Lower lobe of right lung (tissue), 2 donors: ENCODE measurements around the gene MAPKAPK2. TPM values are rescaled to one million over a fixed set of nuclear protein-coding genes. Genes with fewer than 3 reads are reported as not detected.

Experiments used
- ATAC-seq, 2 donors: fragments of 200-7000 bp; cut with Tn5 transposase; one replicate each; pipeline ENCODE4 v1.9.1; 2020 to 2022; ENCODE audit warnings: mild to moderate bottlenecking in 2 of 2, moderate library complexity in 2 of 2
- DNase-seq: peaks from one replicate; pipeline ENCODE4 v3.0.0-alpha.2; 2020
- H3K27ac ChIP-seq: fragments of 200-600 bp; one replicate; pipeline ENCODE4 v1.8.0; 2022
- H3K27me3 ChIP-seq: fragments of 200-600 bp; one replicate; pipeline ENCODE4 v1.8.0; 2022; ENCODE audit warnings: low read depth
- H3K36me3 ChIP-seq: fragments of 200-600 bp; one replicate; pipeline ENCODE4 v1.8.0; 2022; ENCODE audit warnings: mild to moderate bottlenecking
- H3K4me1 ChIP-seq: fragments of 200-600 bp; one replicate; pipeline ENCODE4 v1.8.0; 2022
- H3K4me3 ChIP-seq: fragments of 200-600 bp; one replicate; pipeline ENCODE4 v1.8.0; 2022; ENCODE audit warnings: mild to moderate bottlenecking
- H3K9me3 ChIP-seq: fragments of 200-600 bp; one replicate; pipeline ENCODE4 v1.8.0; 2022
- intact Hi-C: fragments of 100-400 bp; cut with DNase I; formaldehyde crosslinking; loops from one replicate; pipeline ENCODE4 v1.11.0; 2022
- total RNA-seq: library from RNA; stranded (reverse); fragmentation: NEBNext Ultra II Directional; extraction: Animal tissue kit (Norgen Biotek cat#: 25700); gene quantifications from one replicate; pipeline ENCODE4 v1.2.1, GENCODE V29; 2021
- TF ChIP-seq, protein P1 (sequence below): fragments of 200-600 bp; IDR thresholded peaks from one replicate; pipeline ENCODE4 v1.8.0; 2022; ENCODE audit warnings: antibody characterized with exemption, mild to moderate bottlenecking
- donor health status: DM: no; HTN: yes; CAD: no; lungs with severe emphysema.

MAPKAPK2 gene
- total RNA-seq, 1 donor from 2014 or later, result 87.0 TPM

DNA sequence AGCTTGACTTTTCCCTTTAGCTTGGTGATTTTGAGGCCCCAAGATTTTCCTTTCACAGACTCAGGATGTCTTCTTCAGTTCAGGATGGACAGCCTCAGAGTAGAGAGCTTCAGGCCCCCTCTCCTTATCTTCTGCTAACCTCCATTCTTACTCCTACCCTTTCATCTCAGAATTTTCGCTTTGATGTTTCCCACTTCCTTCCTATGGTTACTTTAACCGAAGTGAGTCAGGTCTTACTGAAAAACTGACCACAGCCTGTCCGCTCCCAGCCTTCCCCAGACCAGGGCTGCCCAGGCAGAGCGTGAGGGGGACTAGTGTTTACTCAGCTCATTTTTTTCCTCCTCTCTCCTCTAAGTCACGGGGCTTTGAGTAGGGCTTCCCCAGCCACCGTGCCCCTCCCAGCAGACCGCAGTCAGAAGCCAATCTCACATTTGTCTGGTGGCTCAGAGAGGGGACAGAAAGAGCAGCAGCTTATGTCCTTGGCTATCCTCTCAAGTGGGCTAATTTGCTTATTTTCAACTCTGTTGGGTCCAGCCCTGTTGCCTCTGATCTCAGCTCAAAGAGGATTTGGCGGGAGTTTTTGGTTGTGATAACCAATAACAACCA is 81.6 kb downstream of the MAPKAPK2 start:
- ATAC-seq (peak; percentile 85 to 92), DNase-seq (peak; percentile 76)
- Histone ChIP-seq H3K36me3 (no peaks in the 10 kb centered on the region), H3K4me1 (peaks cover 29% of the 10 kb centered on the region), H3K9me3 (no peaks in the 10 kb centered on the region), H3K27ac (no peak overlapping the region), H3K27me3 (no peaks in the 10 kb centered on the region), H3K4me3 (no peak overlapping the region)
- TF ChIP-seq, protein P1, sequence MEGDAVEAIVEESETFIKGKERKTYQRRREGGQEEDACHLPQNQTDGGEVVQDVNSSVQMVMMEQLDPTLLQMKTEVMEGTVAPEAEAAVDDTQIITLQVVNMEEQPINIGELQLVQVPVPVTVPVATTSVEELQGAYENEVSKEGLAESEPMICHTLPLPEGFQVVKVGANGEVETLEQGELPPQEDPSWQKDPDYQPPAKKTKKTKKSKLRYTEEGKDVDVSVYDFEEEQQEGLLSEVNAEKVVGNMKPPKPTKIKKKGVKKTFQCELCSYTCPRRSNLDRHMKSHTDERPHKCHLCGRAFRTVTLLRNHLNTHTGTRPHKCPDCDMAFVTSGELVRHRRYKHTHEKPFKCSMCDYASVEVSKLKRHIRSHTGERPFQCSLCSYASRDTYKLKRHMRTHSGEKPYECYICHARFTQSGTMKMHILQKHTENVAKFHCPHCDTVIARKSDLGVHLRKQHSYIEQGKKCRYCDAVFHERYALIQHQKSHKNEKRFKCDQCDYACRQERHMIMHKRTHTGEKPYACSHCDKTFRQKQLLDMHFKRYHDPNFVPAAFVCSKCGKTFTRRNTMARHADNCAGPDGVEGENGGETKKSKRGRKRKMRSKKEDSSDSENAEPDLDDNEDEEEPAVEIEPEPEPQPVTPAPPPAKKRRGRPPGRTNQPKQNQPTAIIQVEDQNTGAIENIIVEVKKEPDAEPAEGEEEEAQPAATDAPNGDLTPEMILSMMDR, result no peak
- intact Hi-C loops, result no loop called here

DNA sequence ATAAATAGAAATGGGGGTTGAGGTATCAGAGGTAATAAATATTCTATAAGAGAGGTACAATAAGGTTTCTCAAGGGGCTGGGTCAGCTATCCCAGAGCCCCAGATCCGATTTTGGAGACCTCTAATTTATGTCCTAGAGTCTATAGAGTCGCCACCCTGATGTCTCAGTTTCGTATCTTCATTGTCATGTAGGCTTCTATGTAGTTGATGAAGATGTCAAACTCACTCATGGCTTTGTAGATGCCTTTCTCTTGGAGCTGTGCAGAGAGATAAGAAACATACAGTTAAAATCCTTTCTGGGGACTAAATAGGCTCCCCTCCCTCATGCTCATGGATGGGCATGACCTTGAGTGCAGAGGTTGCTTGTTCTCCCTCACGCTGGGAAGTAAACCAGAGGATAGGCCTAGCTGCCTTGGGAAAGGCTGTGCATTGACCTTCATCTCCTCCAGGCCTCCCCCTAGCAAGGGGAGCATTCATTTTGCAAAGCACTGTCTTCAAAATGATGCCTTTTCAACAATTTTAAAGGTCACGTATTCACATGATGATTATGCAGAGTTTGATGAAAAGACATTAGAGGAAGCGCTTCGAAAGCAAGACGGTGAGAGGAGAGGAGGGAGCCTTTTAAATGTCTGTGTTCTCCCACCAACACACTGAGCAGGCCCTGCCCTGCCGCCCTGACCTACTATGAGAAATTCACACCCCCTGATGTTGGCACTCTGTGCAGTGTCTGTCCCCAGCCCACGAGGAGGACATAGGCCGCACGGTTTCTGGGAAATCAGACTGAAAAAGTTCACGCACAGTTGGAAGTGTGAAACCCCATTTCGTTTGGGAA is 84.0 kb downstream of the MAPKAPK2 start:
- H3K27me3 ChIP-seq, result no peaks in the 10 kb centered on the region
- H3K9me3 ChIP-seq, result no peaks in the 10 kb centered on the region
- DNase-seq, result no peak
- ATAC-seq, result no peak
- intact Hi-C loops, result no loop called here
- no peak overlapping the region for H3K4me3 ChIP-seq
- TF ChIP-seq, protein P1, result no peak
- H3K36me3 ChIP-seq, result no peaks in the 10 kb centered on the region
- H3K27ac ChIP-seq, result no peak overlapping the region
- peaks cover 47% of the 10 kb centered on the region for H3K4me1 ChIP-seq

DNA sequence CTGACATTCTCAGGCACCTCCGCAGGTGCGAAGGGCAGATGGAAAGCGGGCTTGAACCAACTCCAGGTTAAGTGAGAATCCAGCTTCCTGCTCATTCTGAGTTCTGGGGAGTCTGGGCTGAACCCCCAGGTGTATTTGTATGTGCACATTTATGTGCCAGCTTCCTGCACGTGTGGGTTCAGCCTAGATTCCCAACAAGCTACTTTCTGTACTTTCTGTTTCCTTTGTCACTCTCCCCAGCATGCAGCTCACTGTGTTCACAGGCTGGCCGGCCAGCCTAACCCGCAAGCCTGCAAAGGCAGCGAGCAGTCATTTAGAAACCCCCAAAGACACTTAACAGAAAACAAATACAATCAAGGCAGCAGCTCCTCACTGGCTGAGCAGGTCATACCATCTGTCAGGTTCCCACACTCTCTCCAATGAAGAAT is 84.6 kb downstream of the MAPKAPK2 start:
- H3K27ac ChIP-seq, result no peak overlapping the region
- H3K9me3 ChIP-seq, result no peaks in the 10 kb centered on the region
- H3K36me3 ChIP-seq, result no peaks in the 10 kb centered on the region
- no peak overlapping the region for H3K4me3 ChIP-seq
- no peaks in the 10 kb centered on the region for H3K27me3 ChIP-seq
- TF ChIP-seq, protein P1, result no peak
- DNase-seq (no peak), ATAC-seq (peak; percentile 36 to 53)
- H3K4me1 ChIP-seq, result peaks cover 53% of the 10 kb centered on the region
- intact Hi-C loops, result no loop called here

DNA sequence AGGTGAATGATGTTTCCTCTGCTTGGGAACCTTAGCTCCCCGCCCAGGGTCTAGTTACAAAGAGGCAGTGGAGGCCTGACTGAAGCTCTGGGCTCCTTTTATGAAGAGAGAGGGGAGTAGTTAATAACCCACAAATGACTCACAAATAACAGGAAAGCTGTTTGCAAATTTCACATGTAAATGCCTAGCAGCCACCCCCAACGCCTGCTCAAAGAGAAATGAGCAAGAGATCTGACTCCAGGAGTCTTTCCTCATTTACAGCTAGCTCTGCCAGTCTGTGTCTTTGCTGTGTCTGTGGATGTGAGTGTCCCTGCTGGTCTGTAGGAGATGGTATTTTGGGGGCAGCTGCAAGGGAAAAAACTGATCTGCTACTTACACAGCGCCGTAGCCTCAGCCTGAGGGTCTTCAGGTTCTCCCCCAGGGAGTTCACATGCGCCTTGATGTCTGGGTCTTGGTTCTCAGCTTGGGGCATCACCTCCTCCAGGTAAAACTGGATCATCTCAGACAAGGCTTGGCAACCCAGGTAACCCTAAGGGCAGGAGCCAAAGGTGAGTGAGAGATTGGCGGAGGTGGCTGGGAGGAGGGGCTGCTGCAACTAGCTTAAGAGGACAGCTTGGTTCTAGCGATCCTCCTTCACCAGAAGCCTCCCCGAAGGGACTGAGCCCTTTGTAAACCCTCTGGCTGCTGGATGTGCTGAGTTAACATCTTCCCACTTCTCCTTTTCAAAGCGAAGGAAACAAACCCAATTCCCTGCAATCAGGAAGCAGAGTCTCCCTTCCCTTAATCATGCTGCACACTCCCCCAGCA is 86.0 kb downstream of the MAPKAPK2 start, which contains the start of gene IL19:
Gene IL19 (plus strand): TSS at position 243 of the 807 bp plus-strand sequence. CDS start 65,890 bp downstream, outside the sequence.
- Histone ChIP-seq H3K36me3 (no peaks in the 10 kb centered on the region), H3K9me3 (no peaks in the 10 kb centered on the region), H3K4me3 (peak within 1 kb of the TSS; percentile 27), H3K27ac (peak within 1 kb of the TSS; percentile 25), H3K4me1 (peaks cover 52% of the 10 kb centered on the region), H3K27me3 (no peaks in the 10 kb centered on the region)
- TF ChIP-seq, protein P1, result no peak
- peak; percentile 40 to 53 for ATAC-seq
- intact Hi-C loops, result no loop called here
- DNase-seq, result no peak

DNA sequence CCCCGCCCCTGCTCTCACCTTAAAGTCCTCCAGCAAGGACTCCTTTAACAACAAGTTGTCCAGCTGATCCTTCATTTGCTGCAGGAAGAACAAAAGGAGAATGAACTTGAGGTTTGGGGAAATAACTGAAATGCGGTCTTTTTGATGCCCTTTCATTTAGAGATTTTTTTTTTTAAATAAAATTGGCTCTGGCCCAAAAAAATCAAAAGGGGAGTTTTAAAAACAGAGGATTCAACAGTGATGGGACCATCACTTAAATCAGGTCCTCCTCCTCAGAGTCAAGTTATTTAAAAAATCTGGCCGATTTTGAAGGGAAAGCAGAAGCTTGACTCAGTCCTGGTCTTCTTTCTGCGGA is 86.6 kb downstream of the MAPKAPK2 start:
- H3K27me3 ChIP-seq, result no peaks in the 10 kb centered on the region
- DNase-seq (no peak), ATAC-seq (no peak)
- intact Hi-C loops, result no loop called here
- TF ChIP-seq, protein P1, result no peak
- peaks cover 46% of the 10 kb centered on the region for H3K4me1 ChIP-seq
- no peaks in the 10 kb centered on the region for H3K9me3 ChIP-seq
- H3K27ac ChIP-seq, result no peak overlapping the region
- no peaks in the 10 kb centered on the region for H3K36me3 ChIP-seq
- H3K4me3 ChIP-seq, result peak overlapping the region; percentile 1
